Measurements from ENCODE around the gene TMEM47. TPM values are rescaled to one million over a fixed set of nuclear protein-coding genes. Genes with fewer than 3 reads are reported as not detected.

Gene TMEM47
- 7.7 TPM for polyA plus RNA-seq (2013, experiment 1 of 2)
- 7.6 TPM for polyA plus RNA-seq (2013, experiment 2 of 2)

- Histone ChIP-seq H3K36me3 (ENCODE audit: control insufficient read depth, insufficient read depth, low read length) (no peaks in the 10 kb centered on the region), H2BK15ac (replicated peaks; ENCODE audit: low read depth) (no peak within 1 kb of the TSS), H3K27ac (ENCODE audit: low read depth, low read length) (peak within 1 kb of the TSS; percentile 17), H2BK120ac (ENCODE audit: low read depth, low read length) (no peak within 1 kb of the TSS), H4K8ac (ENCODE audit: low read depth, low read length) (no peak within 1 kb of the TSS), H3K79me1 (ENCODE audit: low read length) (no peaks in the 10 kb centered on the region), H3K4me2 (ENCODE audit: low read length) (peak within 1 kb of the TSS; percentile 66), H3K23ac (ENCODE audit: low read length) (no peak within 1 kb of the TSS), H2AK5ac (ENCODE audit: low read length) (no peak within 1 kb of the TSS), H3K4me3 (ENCODE audit: low read length) (peak within 1 kb of the TSS; percentile 54), H2BK5ac (ENCODE audit: low read length) (no peak within 1 kb of the TSS), H3K18ac (ENCODE audit: low read length) (peak within 1 kb of the TSS; percentile 64), H3K9ac (ENCODE audit: low read length) (peak within 1 kb of the TSS; percentile 54), H3K4me1 (ENCODE audit: control insufficient read depth, low read depth, low read length) (no peaks in the 10 kb centered on the region), H3K79me2 (ENCODE audit: control insufficient read depth, insufficient read depth, low read length) (no peaks in the 10 kb centered on the region), H3K4ac (ENCODE audit: low read depth, low read length) (no peak within 1 kb of the TSS), H3K56ac (ENCODE audit: low read length) (peak within 1 kb of the TSS; percentile 73), H3K27me3 (ENCODE audit: insufficient read depth, low read length, poor library complexity) (no peaks in the 10 kb centered on the region), H4K5ac (ENCODE audit: low read length) (no peak within 1 kb of the TSS)
- peak; percentile 87 for DNase-seq
- WGBS (ENCODE audit: extremely low coverage, insufficient coverage, low lambda C conversion rate): no CpG with 5 or more reads among the region's 100 CpGs
Measured at GRCh38 chrX:34656842-34657725, at the start of gene TMEM47. Gene TMEM47, minus strand, starts transcription at chrX:34657285. Its CDS starts 256 bp downstream, at chrX:34657029.

DNA sequence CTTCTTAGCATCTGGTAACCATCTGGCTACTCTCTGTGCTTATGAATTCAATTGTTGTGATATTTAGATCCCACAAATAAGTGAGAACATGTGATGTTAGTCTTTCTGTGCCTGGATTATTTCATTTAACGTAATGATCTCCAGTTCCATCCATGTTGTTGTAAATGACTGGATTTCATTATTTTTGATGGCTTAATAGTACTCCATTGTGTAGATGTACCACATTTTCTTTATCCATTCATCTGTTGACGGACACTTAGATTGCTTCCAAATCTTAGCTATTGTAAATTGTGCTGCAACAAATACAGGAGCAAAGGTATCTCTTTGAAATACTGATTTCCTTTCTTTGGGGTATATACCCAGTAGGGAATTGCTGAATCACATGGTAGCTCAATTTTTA is 30.0 kb upstream of the TMEM47 start:
- no peak overlapping the region for H3K4ac ChIP-seq (ENCODE audit: low read depth, low read length)
- no peak overlapping the region for H2BK5ac ChIP-seq (ENCODE audit: low read length)
- no peak overlapping the region for H3K56ac ChIP-seq (ENCODE audit: low read length)
- no peaks in the 10 kb centered on the region for H3K36me3 ChIP-seq (ENCODE audit: control insufficient read depth, insufficient read depth, low read length)
- H2BK15ac ChIP-seq (replicated peaks; ENCODE audit: low read depth): no peak overlapping the region
- H3K9ac ChIP-seq (ENCODE audit: low read length): no peak overlapping the region
- no peak for DNase-seq
- H3K79me1 ChIP-seq (ENCODE audit: low read length): no peaks in the 10 kb centered on the region
- no peaks in the 10 kb centered on the region for H3K27me3 ChIP-seq (ENCODE audit: insufficient read depth, low read length, poor library complexity)
- no peak overlapping the region for H3K27ac ChIP-seq (ENCODE audit: low read depth, low read length)
- WGBS (ENCODE audit: extremely low coverage, insufficient coverage, low lambda C conversion rate): no CpG with 5 or more reads among the region's 2 CpGs
- no peak overlapping the region for H3K18ac ChIP-seq (ENCODE audit: low read length)
- no peaks in the 10 kb centered on the region for H3K4me1 ChIP-seq (ENCODE audit: control insufficient read depth, low read depth, low read length)
- H3K4me2 ChIP-seq (ENCODE audit: low read length): no peak overlapping the region
- no peaks in the 10 kb centered on the region for H3K79me2 ChIP-seq (ENCODE audit: control insufficient read depth, insufficient read depth, low read length)
- no peak overlapping the region for H2BK120ac ChIP-seq (ENCODE audit: low read depth, low read length)
- H3K23ac ChIP-seq (ENCODE audit: low read length): no peak overlapping the region
- H2AK5ac ChIP-seq (ENCODE audit: low read length): no peak overlapping the region
- no peak overlapping the region for H4K8ac ChIP-seq (ENCODE audit: low read depth, low read length)
- no peak overlapping the region for H3K4me3 ChIP-seq (ENCODE audit: low read length)
- no peak overlapping the region for H4K5ac ChIP-seq (ENCODE audit: low read length)

GRCh38 chrX:34659575-34659974 is 2.5 kb upstream of the TMEM47 start:
- Histone ChIP-seq H2BK5ac (ENCODE audit: low read length) (no peak overlapping the region), H3K27me3 (ENCODE audit: insufficient read depth, low read length, poor library complexity) (no peaks in the 10 kb centered on the region), H3K79me1 (ENCODE audit: low read length) (no peaks in the 10 kb centered on the region), H3K23ac (ENCODE audit: low read length) (no peak overlapping the region), H2BK15ac (replicated peaks; ENCODE audit: low read depth) (no peak overlapping the region), H3K4me3 (ENCODE audit: low read length) (no peak overlapping the region), H3K56ac (ENCODE audit: low read length) (no peak overlapping the region), H3K4me2 (ENCODE audit: low read length) (no peak overlapping the region), H3K36me3 (ENCODE audit: control insufficient read depth, insufficient read depth, low read length) (no peaks in the 10 kb centered on the region), H3K4me1 (ENCODE audit: control insufficient read depth, low read depth, low read length) (no peaks in the 10 kb centered on the region), H2BK120ac (ENCODE audit: low read depth, low read length) (no peak overlapping the region), H3K9ac (ENCODE audit: low read length) (no peak overlapping the region), H4K8ac (ENCODE audit: low read depth, low read length) (no peak overlapping the region), H3K4ac (ENCODE audit: low read depth, low read length) (no peak overlapping the region), H2AK5ac (ENCODE audit: low read length) (no peak overlapping the region), H3K18ac (ENCODE audit: low read length) (no peak overlapping the region), H3K27ac (ENCODE audit: low read depth, low read length) (no peak overlapping the region), H4K5ac (ENCODE audit: low read length) (no peak overlapping the region), H3K79me2 (ENCODE audit: control insufficient read depth, insufficient read depth, low read length) (no peaks in the 10 kb centered on the region)
- WGBS (ENCODE audit: extremely low coverage, insufficient coverage, low lambda C conversion rate): no CpG with 5 or more reads among the region's 1 CpG
- no peak for DNase-seq

DNA sequence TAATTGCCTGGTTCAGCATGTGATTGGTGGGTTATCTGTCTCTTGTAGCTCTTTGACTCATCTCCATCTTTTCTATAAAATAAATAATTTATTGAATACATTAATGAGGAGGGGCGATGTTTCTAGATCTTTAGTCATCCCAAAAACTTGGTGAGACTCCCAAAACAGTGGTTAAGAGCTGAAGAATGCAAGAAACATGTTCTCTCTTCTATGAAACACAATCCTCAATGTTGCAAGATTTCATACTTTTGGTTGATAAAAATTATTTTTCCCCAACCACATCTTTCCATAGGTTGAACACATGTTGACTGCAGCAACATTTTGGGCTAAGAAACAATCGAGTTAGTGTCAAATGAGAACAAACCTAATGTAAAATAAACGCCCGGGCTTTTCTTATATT is 1.2 kb upstream of the TMEM47 start:
- Histone ChIP-seq H4K5ac (ENCODE audit: low read length) (no peak overlapping the region), H3K4me3 (ENCODE audit: low read length) (no peak overlapping the region), H3K56ac (ENCODE audit: low read length) (no peak overlapping the region), H2BK120ac (ENCODE audit: low read depth, low read length) (no peak overlapping the region), H3K23ac (ENCODE audit: low read length) (no peak overlapping the region), H2BK5ac (ENCODE audit: low read length) (no peak overlapping the region), H2BK15ac (replicated peaks; ENCODE audit: low read depth) (no peak overlapping the region), H3K27me3 (ENCODE audit: insufficient read depth, low read length, poor library complexity) (no peaks in the 10 kb centered on the region), H3K27ac (ENCODE audit: low read depth, low read length) (no peak overlapping the region), H3K36me3 (ENCODE audit: control insufficient read depth, insufficient read depth, low read length) (no peaks in the 10 kb centered on the region), H2AK5ac (ENCODE audit: low read length) (no peak overlapping the region), H3K79me2 (ENCODE audit: control insufficient read depth, insufficient read depth, low read length) (no peaks in the 10 kb centered on the region), H3K18ac (ENCODE audit: low read length) (no peak overlapping the region), H3K9ac (ENCODE audit: low read length) (no peak overlapping the region), H3K4ac (ENCODE audit: low read depth, low read length) (no peak overlapping the region), H3K4me2 (ENCODE audit: low read length) (no peak overlapping the region), H3K79me1 (ENCODE audit: low read length) (no peaks in the 10 kb centered on the region), H4K8ac (ENCODE audit: low read depth, low read length) (no peak overlapping the region), H3K4me1 (ENCODE audit: control insufficient read depth, low read depth, low read length) (no peaks in the 10 kb centered on the region)
- no peak for DNase-seq
- WGBS (ENCODE audit: extremely low coverage, insufficient coverage, low lambda C conversion rate): no CpG with 5 or more reads among the region's 4 CpGs

DNA sequence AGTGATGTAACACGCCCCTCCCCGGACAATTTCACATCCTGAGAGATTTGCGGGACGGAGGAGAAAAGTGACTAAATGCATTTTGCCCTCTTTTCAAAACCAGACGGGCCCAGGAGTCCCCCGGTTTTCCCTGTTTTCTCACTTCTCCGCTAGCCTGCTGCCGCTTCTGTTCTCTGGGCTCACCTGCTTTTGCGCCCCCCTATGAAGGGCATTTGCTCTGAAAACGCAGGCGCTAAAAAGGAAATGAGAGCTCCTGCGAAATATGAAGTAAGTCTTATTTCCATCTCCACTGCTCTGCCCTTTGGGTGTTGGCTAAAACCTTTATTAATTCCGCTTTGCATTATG is 613 bp upstream of the TMEM47 start:
- H3K27ac ChIP-seq (ENCODE audit: low read depth, low read length): peak overlapping the region; percentile 17
- H3K18ac ChIP-seq (ENCODE audit: low read length): no peak overlapping the region
- WGBS (ENCODE audit: extremely low coverage, insufficient coverage, low lambda C conversion rate): no CpG with 5 or more reads among the region's 13 CpGs
- no peak overlapping the region for H4K8ac ChIP-seq (ENCODE audit: low read depth, low read length)
- H3K4me2 ChIP-seq (ENCODE audit: low read length): peak overlapping the region; percentile 22
- no peaks in the 10 kb centered on the region for H3K36me3 ChIP-seq (ENCODE audit: control insufficient read depth, insufficient read depth, low read length)
- no peak overlapping the region for H2BK15ac ChIP-seq (replicated peaks; ENCODE audit: low read depth)
- H3K79me1 ChIP-seq (ENCODE audit: low read length): no peaks in the 10 kb centered on the region
- H3K79me2 ChIP-seq (ENCODE audit: control insufficient read depth, insufficient read depth, low read length): no peaks in the 10 kb centered on the region
- H3K23ac ChIP-seq (ENCODE audit: low read length): no peak overlapping the region
- H3K4me3 ChIP-seq (ENCODE audit: low read length): no peak overlapping the region
- no peak for DNase-seq
- no peaks in the 10 kb centered on the region for H3K4me1 ChIP-seq (ENCODE audit: control insufficient read depth, low read depth, low read length)
- no peak overlapping the region for H2AK5ac ChIP-seq (ENCODE audit: low read length)
- peak overlapping the region; percentile 49 for H3K56ac ChIP-seq (ENCODE audit: low read length)
- no peak overlapping the region for H3K4ac ChIP-seq (ENCODE audit: low read depth, low read length)
- H2BK5ac ChIP-seq (ENCODE audit: low read length): no peak overlapping the region
- H4K5ac ChIP-seq (ENCODE audit: low read length): no peak overlapping the region
- no peaks in the 10 kb centered on the region for H3K27me3 ChIP-seq (ENCODE audit: insufficient read depth, low read length, poor library complexity)
- H2BK120ac ChIP-seq (ENCODE audit: low read depth, low read length): no peak overlapping the region
- H3K9ac ChIP-seq (ENCODE audit: low read length): peak overlapping the region; percentile 42
